ENCODE results near the gene GAS6. TPM values are rescaled to one million over a fixed set of nuclear protein-coding genes. Genes with fewer than 3 reads are reported as not detected.
"Not testable (repeated sequence)": the region's sequence is repeated elsewhere in the genome, so short reads cannot be mapped to it uniquely, and the experiment has no call there.

The GAS6 gene
- total RNA-seq, 2 donors from 2014 or later, result 2.2 to 3.8 TPM

DNA sequence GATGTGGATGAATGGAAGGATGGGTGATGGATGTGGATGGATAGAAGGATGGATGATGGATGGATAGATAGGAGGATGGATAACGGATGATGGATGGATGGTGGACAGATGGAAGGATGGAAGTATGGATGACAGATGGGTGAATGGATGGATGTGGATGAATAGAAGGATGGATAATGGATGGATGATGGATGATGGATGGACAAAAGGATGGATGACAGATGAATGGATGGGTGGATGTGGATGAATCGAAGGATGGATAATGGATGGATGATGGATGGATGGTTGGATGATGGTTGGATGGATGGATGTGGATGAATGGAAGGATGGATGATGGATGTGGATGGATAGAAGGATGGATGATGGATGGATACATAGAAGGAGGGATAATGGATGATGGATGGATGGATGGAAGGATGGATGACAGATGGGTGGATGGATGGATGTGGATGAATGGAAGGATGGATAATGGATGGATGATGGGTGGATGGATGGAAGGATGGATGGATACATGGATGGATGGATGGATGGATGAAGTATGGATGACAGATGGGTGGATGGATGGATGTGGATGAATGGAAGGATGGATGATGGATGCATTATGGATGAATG lies 65.6 kb downstream of the GAS6 start:
- DNase-seq (no peak), ATAC-seq (no peak)
- no peaks in the 10 kb centered on the region for H3K36me3 Mint-ChIP-seq (ENCODE audit: low read depth)
- no peak overlapping the region for H3K4me3 Mint-ChIP-seq
- H3K27ac Mint-ChIP-seq, result no peak overlapping the region
- H3K27me3 Mint-ChIP-seq, result no peaks in the 10 kb centered on the region
- H3K9me3 ChIP-seq (ENCODE audit: control insufficient read depth, low read length, poor library complexity, severe bottlenecking), result no peaks in the 10 kb centered on the region
- H3K4me1 Mint-ChIP-seq, result no peaks in the 10 kb centered on the region

DNA sequence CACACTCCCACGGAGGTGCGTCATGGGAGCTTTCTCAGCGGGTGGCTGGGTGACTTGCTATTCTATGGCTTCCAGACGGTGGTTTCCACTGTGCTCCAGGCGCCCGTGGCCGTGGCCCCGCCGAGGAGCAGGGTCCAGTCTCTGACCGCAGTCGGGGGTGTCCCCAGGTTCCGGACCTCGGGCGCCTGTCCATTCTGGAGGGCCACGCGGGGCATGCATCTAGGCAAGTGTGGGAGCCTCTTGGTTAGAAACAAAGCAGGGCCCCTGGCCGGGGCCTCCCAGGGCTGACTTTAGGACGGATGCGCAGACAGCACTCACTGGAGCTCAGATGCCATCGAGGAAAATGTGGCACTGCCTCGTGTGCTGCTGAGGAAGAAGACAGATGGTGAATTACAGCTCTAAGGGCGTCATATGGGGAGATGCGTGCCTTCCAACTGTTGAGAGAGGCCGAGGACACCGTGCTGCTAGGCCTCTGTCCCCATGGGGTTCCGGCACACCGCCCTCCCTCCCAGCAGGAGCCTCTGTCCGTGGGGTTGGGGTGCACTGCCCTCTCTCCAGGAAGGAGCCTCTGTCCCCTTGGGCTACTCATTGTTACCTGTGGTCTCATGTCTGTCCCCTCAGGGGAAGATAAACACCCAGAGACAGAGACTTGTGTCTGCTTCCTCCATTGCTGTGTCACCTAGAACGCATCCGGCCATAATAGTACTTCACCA lies 66.8 kb downstream of the GAS6 start:
- ATAC-seq (no peak), DNase-seq (no peak)
- Mint-ChIP-seq H3K27me3 (peaks cover 10% of the 10 kb centered on the region), H3K4me1 (no peaks in the 10 kb centered on the region), H3K4me3 (no peak overlapping the region), H3K36me3 (ENCODE audit: low read depth) (no peaks in the 10 kb centered on the region), H3K27ac (no peak overlapping the region)
- no peaks in the 10 kb centered on the region for H3K9me3 ChIP-seq (ENCODE audit: control insufficient read depth, low read length, poor library complexity, severe bottlenecking)

DNA sequence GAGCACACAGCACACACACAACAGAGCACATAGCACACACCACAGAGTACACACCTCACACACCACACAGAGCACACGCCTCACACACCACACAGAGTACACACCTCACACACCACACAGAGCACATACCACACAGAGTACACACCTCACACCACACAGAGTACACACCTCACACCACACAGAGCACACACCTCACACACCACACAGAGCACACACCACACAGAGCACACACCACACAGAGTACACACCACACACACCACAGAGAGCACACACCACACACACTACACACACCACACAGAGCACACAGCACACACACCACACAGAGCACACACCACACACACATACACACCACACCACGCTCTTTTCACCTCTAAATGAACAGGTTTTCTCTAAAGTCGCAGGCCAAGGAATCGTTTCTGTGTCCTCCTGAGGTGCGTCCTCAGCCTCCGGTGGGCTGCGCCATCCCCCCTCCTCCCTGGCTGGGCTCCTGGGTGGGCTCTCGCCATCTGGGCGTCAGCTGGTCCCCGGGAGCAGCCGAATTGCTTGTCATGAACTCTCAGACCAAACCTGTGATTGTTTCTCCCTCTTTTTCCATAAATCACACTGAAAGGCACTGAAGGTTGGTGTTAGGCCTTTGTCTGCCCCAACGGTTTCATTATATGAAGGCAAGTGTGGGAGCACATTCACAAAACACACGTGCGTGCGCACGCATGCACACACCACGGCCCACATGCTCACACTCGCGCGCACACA lies 67.5 kb downstream of the GAS6 start:
- ATAC-seq (no peak), DNase-seq (no peak)
- Mint-ChIP-seq H3K4me1 (no peaks in the 10 kb centered on the region), H3K36me3 (ENCODE audit: low read depth) (no peaks in the 10 kb centered on the region), H3K27ac (no peak overlapping the region), H3K4me3 (no peak overlapping the region), H3K27me3 (peaks cover 13% of the 10 kb centered on the region)
- H3K9me3 ChIP-seq (ENCODE audit: control insufficient read depth, low read length, poor library complexity, severe bottlenecking), result no peaks in the 10 kb centered on the region

DNA sequence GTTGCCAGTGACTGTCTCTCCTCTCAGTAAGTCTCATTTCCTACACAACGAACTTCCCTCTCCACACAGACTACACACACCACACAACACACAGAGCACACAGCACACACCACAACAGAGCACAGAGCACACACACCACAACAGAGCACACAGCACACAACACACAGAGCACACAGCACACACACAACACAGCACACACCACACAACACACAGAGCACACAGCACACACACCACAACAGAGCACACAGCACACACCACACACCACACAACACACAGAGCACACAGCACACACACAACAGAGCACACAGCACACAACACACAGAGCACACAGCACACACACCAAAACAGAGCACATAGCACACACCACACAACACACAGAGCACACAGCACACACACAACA lies 68.5 kb downstream of the GAS6 start:
- H3K4me3 Mint-ChIP-seq; H3K27ac Mint-ChIP-seq; H3K4me1 Mint-ChIP-seq; DNase-seq; H3K36me3 Mint-ChIP-seq (ENCODE audit: low read depth); ATAC-seq; H3K9me3 ChIP-seq (ENCODE audit: control insufficient read depth, low read length, poor library complexity, severe bottlenecking): not testable (repeated sequence)
- H3K27me3 Mint-ChIP-seq, result peaks cover 20% of the 10 kb centered on the region

DNA sequence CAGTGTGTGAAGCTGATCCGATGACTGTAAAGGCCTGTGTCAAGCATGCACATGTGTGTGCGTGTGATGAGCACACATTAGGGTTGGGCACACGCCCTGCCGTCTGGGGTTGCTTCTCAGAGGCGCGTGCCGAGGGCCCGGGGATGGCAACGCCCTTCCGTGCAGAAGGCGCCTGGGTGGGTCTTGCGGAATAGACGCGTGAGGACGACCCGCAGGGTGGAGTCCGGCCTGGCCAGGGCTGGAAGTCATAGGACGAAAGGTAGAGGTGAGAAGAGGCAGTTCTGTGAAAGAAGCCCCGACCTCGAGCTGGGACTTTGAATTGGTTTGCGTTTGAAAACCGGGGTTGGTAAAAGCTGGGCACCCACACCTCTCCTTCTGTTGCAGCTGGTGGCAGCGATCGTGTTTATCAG lies 69.1 kb downstream of the GAS6 start:
- Mint-ChIP-seq H3K4me3 (no peak overlapping the region), H3K36me3 (ENCODE audit: low read depth) (no peaks in the 10 kb centered on the region), H3K4me1 (peaks cover 2% of the 10 kb centered on the region), H3K27ac (no peak overlapping the region), H3K27me3 (peaks cover 20% of the 10 kb centered on the region)
- H3K9me3 ChIP-seq (ENCODE audit: control insufficient read depth, low read length, poor library complexity, severe bottlenecking), result no peaks in the 10 kb centered on the region
- DNase-seq (no peak), ATAC-seq (no peak)

DNA sequence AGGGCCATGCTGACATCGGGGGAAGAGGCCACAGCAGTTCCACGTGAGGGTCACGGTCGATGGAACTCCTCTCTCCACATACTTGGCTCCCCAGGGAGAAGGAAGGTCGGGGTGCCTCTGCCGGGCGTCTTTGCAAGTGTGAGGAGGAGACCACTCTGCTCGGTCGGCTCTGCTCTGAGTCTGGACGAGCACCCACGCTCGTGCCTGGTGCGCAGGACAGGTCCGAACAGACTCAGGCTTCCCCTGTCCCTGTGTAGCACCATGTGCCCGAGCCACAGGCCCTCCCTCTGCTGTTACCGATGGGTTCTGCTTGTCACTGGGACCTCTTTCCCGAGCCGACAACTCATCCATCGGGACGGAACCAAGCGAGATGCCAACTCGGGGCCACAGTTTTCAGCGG lies 69.8 kb downstream of the GAS6 start:
- no peak overlapping the region for H3K27ac Mint-ChIP-seq
- peaks cover 2% of the 10 kb centered on the region for H3K4me1 Mint-ChIP-seq
- no peak overlapping the region for H3K4me3 Mint-ChIP-seq
- DNase-seq (no peak), ATAC-seq (no peak)
- peaks cover 26% of the 10 kb centered on the region for H3K27me3 Mint-ChIP-seq
- no peaks in the 10 kb centered on the region for H3K9me3 ChIP-seq (ENCODE audit: control insufficient read depth, low read length, poor library complexity, severe bottlenecking)
- H3K36me3 Mint-ChIP-seq (ENCODE audit: low read depth), result no peaks in the 10 kb centered on the region

DNA sequence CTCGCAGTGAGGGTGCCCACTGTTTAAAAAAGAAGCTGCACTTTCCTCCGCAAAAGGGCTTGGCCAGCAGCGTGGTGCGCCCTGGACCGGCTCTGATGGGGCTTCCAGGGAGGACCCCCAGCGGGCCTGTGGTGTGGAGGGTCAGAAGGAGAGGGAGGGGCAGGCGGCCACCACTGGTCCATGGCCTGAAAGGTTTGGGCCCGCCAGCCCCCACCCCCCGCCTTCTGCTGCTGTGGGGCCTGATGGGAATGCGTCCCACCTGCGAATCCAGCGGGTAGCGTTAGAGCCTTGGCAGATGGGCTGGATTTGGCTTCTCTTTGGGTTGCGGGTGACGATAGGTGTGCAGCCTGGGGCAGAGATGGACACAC lies 70.2 kb downstream of the GAS6 start:
- H3K4me1 Mint-ChIP-seq, result peaks cover 2% of the 10 kb centered on the region
- no peak overlapping the region for H3K4me3 Mint-ChIP-seq
- peaks cover 27% of the 10 kb centered on the region for H3K27me3 Mint-ChIP-seq
- no peaks in the 10 kb centered on the region for H3K9me3 ChIP-seq (ENCODE audit: control insufficient read depth, low read length, poor library complexity, severe bottlenecking)
- H3K27ac Mint-ChIP-seq, result no peak overlapping the region
- ATAC-seq, result no peak
- no peak for DNase-seq
- H3K36me3 Mint-ChIP-seq (ENCODE audit: low read depth), result no peaks in the 10 kb centered on the region

DNA sequence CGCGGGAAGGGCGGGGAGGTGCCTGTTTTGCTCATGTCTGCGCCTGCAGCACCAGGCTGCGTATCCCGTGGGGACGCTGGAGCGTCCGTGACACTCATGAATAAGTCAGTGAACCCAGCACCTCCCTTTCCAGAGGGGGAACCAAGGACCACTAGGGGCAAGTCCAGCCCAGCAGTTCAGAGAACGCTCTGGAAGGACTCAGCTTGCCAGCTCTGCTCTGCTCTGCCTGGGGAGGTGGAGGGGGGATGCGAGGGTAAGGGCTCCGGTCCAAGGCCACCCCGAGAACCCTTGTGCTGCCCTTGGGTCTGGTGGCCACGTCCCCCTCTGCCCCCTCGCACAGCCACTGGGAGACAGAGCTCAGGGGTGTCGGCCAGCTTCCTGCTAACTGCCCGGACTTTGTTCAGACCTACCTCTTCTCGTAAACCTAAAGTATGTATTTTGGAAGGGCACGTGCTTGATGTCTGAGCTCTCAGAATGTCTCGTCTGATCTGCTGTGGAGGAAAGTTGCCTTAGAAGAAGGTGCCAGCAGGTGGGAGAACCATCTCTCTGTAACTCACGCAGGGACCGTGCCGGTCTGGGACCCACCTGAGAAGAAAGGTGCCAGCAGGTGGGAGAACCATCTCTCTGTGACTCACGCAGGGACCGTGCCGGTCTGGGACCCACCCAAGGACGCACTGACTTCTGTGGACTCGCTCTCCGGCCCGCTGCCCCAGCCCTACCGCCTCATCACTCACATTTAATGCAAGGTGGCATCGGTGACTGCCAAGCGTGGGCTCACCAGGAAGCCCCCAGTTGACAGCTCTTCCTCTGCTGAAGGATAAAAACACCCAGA lies 70.8 kb downstream of the GAS6 start:
- no peak overlapping the region for H3K4me3 Mint-ChIP-seq
- peaks cover 27% of the 10 kb centered on the region for H3K27me3 Mint-ChIP-seq
- H3K4me1 Mint-ChIP-seq, result peaks cover 2% of the 10 kb centered on the region
- no peak for DNase-seq
- no peak for ATAC-seq
- no peaks in the 10 kb centered on the region for H3K36me3 Mint-ChIP-seq (ENCODE audit: low read depth)
- no peak overlapping the region for H3K27ac Mint-ChIP-seq
- H3K9me3 ChIP-seq (ENCODE audit: control insufficient read depth, low read length, poor library complexity, severe bottlenecking), result no peaks in the 10 kb centered on the region

DNA sequence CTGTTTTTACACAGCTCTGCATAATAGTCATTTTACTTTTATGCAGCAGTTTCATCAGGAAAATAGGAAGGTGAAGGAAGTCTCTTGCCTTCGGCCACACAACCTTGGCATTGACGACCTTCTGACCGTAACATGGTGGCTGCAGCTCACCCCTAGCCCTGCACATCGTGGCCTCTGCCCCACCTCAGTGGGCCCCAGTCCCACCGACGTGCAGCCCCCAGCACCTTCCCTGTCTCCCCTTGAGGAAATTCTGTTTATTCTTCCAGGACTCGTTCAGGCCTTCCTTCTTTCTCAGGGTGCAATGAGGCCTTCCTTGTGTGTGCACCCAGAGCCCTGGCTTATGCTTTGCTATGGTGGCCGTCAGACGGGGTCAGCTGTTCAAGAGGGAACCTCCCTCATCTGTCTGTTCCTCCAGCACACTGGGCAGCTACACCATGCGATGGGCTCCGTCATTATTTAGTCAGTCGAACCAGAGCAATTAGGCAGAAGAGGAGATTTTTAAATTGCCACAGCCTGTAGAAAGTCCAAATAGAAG lies 71.6 kb downstream of the GAS6 start:
- Mint-ChIP-seq H3K4me1 (peaks cover 2% of the 10 kb centered on the region), H3K4me3 (no peak overlapping the region), H3K27me3 (peaks cover 27% of the 10 kb centered on the region), H3K27ac (no peak overlapping the region), H3K36me3 (ENCODE audit: low read depth) (no peaks in the 10 kb centered on the region)
- DNase-seq, result no peak
- no peaks in the 10 kb centered on the region for H3K9me3 ChIP-seq (ENCODE audit: control insufficient read depth, low read length, poor library complexity, severe bottlenecking)
- ATAC-seq, result no peak

DNA sequence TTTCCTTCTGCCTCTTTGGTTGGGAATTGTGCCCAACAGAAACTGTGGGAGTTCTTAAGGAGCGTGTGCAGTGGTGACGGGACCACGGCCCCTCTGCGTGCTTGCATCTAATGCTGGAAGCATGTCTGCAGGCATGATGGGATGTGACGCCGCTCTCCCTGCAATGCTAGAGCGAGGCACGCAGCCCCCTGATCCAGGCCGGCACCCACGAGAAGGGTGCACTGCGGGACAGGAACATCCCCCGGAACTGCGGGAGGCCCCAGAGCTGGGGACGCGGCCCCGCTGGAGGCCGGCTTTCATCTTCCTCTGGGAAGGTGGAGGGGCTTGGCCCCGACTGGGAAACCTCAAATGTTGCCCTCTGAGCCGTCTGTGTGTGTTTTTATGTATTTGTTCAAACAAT lies 72.1 kb downstream of the GAS6 start:
- DNase-seq (no peak), ATAC-seq (no peak)
- Mint-ChIP-seq H3K4me3 (no peak overlapping the region), H3K36me3 (ENCODE audit: low read depth) (no peaks in the 10 kb centered on the region), H3K27ac (no peak overlapping the region), H3K4me1 (peaks cover 2% of the 10 kb centered on the region), H3K27me3 (peaks cover 27% of the 10 kb centered on the region)
- H3K9me3 ChIP-seq (ENCODE audit: control insufficient read depth, low read length, poor library complexity, severe bottlenecking), result no peaks in the 10 kb centered on the region

DNA sequence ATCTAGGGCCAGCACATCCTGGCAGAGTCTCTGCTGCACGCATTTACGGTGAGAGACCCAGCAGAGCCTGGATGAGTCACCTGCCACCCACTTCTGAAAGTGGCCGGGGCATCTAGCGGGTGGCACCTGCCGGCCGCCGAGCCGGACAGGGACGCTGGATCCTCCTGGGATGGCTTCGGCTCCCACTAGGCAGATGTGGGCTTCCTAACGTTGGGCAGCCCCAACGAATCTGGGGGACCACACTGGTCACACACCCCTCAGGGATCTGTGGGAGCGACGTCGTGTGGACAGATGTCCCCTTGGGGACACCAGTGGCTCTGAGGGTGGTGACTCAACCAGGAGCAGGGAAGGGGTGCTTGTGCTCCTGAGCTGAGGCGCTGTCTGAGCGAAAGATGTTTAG lies 72.7 kb downstream of the GAS6 start:
- DNase-seq (no peak), ATAC-seq (no peak)
- Mint-ChIP-seq H3K4me3 (no peak overlapping the region), H3K27ac (no peak overlapping the region), H3K36me3 (ENCODE audit: low read depth) (no peaks in the 10 kb centered on the region), H3K27me3 (peaks cover 27% of the 10 kb centered on the region), H3K4me1 (peaks cover 2% of the 10 kb centered on the region)
- no peaks in the 10 kb centered on the region for H3K9me3 ChIP-seq (ENCODE audit: control insufficient read depth, low read length, poor library complexity, severe bottlenecking)

DNA sequence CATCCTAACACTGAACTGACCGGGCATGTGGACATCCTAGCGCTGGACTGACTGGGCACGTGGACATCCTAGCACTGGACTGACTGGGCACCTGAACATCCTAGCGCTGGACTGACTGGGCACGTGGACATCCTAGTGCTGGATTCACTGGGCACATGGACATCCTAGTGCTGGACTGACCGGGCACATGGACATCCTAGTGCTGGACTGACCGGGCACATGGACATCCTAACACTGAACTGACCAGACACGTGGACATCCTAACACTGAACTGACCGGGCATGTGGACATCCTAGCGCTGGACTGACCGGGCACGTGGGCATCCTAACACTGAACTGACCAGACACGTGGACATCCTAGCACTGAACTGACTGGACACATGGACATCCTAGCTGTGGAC lies 73.9 kb downstream of the GAS6 start:
- not testable (repeated sequence) for H3K36me3 Mint-ChIP-seq (ENCODE audit: low read depth); H3K9me3 ChIP-seq (ENCODE audit: control insufficient read depth, low read length, poor library complexity, severe bottlenecking); H3K27ac Mint-ChIP-seq; ATAC-seq; H3K4me1 Mint-ChIP-seq; DNase-seq; H3K4me3 Mint-ChIP-seq
- peaks cover 31% of the 10 kb centered on the region for H3K27me3 Mint-ChIP-seq

DNA sequence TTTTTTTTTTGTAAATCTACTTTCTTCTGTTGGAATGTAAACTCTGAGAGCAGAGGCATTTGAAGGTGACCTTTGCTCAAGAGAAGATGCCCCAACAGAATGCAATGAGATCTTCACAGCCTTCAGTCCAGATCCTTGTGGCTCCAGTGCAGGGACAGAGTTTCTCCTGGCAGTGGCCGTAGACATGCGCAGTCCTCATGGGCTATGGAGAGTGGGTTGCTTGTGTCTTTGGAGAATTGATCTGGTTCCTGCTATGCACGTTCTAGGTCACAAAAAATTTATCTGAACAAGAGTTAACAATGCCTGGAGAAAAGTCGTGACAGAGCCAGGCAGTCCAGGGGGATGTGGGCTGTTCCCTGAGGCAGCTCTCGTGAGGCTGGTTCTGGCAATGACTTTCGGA lies 74.7 kb downstream of the GAS6 start:
- DNase-seq (no peak), ATAC-seq (no peak)
- H3K36me3 Mint-ChIP-seq (ENCODE audit: low read depth), result peaks cover 2% of the 10 kb centered on the region
- H3K4me1 Mint-ChIP-seq, result peaks cover 2% of the 10 kb centered on the region
- no peak overlapping the region for H3K4me3 Mint-ChIP-seq
- H3K9me3 ChIP-seq (ENCODE audit: control insufficient read depth, low read length, poor library complexity, severe bottlenecking), result no peaks in the 10 kb centered on the region
- peaks cover 39% of the 10 kb centered on the region for H3K27me3 Mint-ChIP-seq
- H3K27ac Mint-ChIP-seq, result no peak overlapping the region
